ENCODE results near the gene WDR87.
A peak's percentile ranks its signal among the peaks of the same experiment; 100 is the strongest.

Gene WDR87

GRCh38 chr19:37845932-37846331, 60.5 kb downstream of the WDR87 start:
- TF ChIP-seq Cebpa-rat (IDR thresholded peaks at IDR 0.05) = no peak
- H3K27ac ChIP-seq = no peak overlapping the region
- H3K4me1 ChIP-seq = peaks cover 0 to 22% (median 0%) of the 10 kb centered on the region in 10 experiments; a peak in 4 of 20 replicates
- peak overlapping the region in 1 of 11 experiments; percentile 38; a peak in 1 of 22 replicates for H3K4me2 ChIP-seq
- H3K9ac ChIP-seq = no peak overlapping the region
- peaks cover 0 to 9% (median 0%) of the 10 kb centered on the region in 11 experiments; a peak in 2 of 22 replicates for H3K9me3 ChIP-seq (replicated peaks in 1 of 11)
- no peak overlapping the region for H3K4me3 ChIP-seq
- no peaks in the 10 kb centered on the region for H3K27me3 ChIP-seq
- no peaks in the 10 kb centered on the region for H3K36me3 ChIP-seq
- no peaks in the 10 kb centered on the region for H4K20me1 ChIP-seq

Data from BLaER1 treated with 17β-estradiol and CSF1 and Interleukin-3, amounts not matched to agents 10 nM and 100 nM (cell line).